Fibroblast of skin of right biceps (primary cell): ENCODE results near the gene EPHB2.
A peak's percentile ranks its signal among the peaks of the same experiment; 100 is the strongest.
"Not testable (repeated sequence)": the region's sequence is repeated elsewhere in the genome, so short reads cannot be mapped to it uniquely, and the experiment has no call there.

Source experiments
- DNase-seq: peaks from one replicate; pipeline ENCODE4 v3.0.0-alpha.2; 2013

Gene EPHB2

GRCh38 chr1:22843441-22844183 lies 133.0 kb downstream of the EPHB2 start:
- DNase-seq: not testable (repeated sequence)

DNA sequence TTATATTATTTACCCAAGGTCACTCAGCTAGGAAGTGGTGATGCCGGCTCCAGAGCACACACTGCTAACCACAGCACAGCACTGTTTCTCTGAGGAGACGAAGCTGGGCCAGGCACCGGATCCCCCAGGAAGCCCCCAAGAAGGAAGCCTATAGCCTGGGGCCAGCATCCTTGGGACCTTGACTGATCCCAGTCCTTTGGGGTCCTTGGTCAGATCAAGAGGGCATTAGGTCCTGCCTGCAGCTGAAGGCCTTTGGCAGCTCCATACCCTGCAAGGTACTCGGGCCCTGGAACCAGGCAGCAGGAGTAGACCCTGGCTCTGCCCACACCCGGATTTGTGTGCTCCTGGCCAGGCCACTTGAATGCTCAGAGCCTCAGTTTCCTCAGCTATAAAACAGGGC lies 134.0 kb downstream of the EPHB2 start:
- no peak for DNase-seq

DNA sequence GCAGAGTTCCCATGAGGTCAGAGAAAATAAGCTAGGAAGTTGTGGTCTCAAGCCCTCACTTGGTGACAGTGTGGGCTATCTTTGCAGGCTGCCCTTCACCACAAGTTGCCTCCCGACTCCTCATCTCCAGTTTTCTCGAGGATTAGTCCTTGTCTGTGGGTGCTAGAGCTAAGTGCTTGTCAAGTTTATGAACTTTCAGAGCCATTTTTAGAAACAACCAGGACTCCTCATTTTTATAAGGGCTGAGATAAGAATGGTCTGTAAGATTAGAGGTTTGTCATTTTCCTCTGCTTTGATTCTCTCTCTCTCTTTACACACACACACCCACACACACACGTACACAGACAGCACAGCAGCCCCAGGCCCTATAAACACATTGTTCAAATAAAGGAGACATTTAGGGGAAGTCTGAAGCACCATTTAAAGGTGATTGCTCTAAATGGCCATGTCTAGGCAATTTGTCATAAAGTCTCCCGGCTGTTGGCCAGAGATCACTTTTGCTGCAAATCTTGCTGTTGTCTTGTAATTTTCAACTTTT lies 134.8 kb downstream of the EPHB2 start:
- DNase-seq: no peak

GRCh38 chr1:22846458-22846857 lies 135.8 kb downstream of the EPHB2 start:
- no peak for DNase-seq

- no peak for DNase-seq
Measured at GRCh38 chr1:22847249-22847648, 136.6 kb downstream of the EPHB2 start.

- no peak for DNase-seq
Measured at GRCh38 chr1:22847709-22848108, 137.1 kb downstream of the EPHB2 start.

DNA sequence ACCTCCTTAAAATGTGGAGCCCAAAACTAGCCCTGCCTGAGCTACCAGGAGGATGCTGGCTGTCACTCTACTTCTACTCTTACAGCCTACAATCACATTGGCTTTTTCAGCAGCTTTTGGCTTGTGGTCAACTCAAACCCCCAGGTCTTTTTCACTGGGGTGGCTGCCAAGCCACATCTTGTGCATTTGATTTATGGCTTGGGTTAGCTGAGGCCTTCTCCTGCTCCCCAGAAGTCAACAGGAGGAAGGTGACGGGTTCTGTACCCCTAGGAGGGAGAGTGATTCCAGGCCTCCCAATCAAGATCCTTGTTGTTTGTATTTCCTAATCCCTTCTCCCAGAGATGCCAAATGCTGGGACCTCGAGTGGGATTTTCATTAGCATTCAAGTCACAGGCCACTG lies 137.8 kb downstream of the EPHB2 start:
- peak; percentile 35 for DNase-seq

DNA sequence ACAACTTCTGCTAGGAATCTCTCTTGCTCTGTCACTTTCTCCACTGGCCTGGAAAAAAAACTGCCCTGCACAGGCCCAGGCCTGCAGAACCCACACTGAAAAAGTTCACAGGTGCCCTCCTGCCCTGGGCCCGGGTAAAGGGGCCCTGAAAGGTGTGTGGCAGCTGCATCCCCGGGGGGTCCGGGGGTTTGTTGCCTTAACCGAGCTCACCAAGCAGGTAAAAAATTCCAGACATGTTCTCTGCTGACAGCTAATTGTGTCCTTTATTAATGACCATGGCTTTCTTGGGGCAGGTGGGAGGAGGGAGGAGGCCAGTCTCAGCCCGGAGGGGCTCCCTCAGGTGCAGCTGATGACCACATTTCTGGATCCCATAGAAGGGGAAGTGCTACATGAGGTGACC lies 139.1 kb downstream of the EPHB2 start:
- no peak for DNase-seq

DNA sequence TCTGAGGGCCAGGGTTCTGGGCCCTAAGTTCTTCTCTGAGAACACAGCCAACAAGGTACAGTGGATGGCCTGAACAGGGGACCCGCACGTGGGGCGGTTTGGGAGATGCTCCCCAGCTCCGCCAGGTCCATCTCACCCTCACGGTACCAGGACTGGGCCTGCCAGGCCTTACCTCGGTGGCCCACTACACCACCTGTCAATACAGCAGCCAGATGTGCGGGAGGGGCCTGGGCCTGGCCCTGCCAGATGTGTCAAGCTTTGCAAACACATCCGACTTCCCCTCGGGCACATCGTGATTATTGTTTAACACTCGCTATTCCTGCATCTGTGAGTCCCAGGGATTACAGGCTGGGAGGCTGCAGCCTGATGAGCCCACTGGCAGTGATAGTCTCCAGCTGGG lies 139.6 kb downstream of the EPHB2 start:
- no peak for DNase-seq

- DNase-seq: no peak
Measured at GRCh38 chr1:22850681-22851080, 140.0 kb downstream of the EPHB2 start.

- no peak for DNase-seq
Measured at GRCh38 chr1:22851517-22851916, 140.9 kb downstream of the EPHB2 start.

DNA sequence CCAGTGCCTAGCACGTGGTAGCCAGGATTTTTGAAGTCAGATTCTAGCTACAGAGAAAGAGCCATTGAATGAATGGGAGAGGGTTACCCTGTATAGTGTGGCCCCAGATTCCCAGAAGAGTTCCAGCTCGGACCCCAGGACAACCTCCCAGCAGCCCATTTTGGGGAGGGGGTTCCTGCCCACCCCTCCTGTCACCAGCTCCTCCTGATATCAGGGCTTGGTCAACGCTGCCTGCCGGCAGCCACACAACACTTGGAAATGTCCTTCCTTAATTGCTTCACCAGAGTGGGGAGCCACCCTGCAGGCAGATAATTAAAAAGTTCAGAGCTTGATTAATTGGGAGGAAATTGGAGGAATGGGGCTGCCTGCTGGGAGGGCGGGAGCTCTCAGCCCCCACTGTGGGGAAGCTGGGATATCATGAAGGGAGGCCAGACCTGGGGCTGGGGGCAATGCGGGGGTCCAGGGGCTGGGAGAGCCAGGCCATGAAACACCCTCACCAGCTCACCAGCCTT lies 141.6 kb downstream of the EPHB2 start:
- no peak for DNase-seq

DNA sequence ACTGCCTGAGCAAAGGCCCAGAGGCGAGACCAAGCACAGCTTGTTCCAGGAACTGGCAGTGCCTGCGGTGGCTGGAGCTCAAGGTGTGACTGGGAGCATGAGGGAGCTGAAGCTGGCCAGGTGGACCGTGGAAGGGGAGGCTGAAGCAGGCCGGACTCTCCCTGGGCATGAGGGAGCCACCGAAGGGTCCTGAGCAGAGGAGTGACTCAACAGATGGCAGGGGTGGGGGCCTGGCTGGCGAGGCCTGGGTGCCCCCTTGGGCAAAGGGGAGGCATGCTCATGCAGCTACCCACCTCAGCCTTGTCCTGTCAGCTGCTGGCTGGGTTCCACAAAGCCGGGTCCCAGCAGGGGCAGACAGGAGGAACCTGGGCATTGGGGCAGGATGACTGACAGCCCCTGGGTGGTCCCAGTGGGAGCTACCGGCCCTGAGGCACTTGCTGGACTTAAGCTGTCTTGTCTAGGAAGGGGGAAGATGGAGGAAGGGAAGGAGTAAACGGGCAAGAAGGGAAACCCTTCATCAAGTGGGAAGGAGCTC lies 143.1 kb downstream of the EPHB2 start:
- no peak for DNase-seq

- no peak for DNase-seq
Measured at GRCh38 chr1:22854688-22855565, 144.3 kb downstream of the EPHB2 start.

DNA sequence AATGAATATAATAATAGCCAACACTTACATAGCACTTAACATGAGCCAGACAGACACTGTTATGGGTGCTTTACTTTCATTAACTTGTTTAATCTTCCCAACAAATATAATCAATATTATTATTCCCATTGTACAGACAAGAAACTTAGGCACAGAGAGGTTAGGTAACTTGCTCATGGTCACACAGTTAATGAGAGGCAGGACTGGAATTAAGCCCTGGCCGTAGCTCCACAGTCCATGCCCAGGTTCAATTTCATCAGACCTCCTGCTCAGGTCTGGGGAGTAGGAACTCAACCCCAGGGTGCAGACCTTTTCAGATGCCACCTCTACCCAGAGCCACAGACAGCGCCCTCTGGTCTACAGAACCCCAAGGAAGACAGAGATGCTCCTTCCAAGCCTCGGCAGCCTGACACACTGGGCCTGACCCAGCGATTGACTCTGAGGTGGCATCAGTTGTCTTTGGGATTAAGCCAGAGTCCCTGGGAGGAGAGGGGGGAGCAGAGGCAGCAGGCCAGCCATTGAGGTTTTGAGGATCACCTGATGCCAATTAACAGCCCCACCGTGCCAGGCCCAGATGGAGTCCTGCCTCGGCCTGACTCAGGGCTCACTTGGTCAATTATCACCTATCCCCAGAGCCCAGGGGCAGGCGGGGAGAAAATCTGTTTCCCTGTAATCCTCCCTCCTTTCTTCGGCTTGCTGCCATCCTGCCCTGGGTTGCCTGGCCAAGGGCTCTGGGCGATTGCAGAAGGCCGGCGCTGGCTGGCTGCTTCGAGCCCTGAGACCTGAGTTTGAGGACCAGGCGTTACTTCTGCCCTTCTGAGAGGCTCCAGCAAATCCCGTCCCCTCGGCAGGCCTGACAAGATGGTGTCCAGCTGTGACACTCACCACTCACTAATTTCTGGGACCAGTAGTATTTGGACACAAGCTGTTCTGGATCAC lies 145.3 kb downstream of the EPHB2 start:
- no peak for DNase-seq

DNA sequence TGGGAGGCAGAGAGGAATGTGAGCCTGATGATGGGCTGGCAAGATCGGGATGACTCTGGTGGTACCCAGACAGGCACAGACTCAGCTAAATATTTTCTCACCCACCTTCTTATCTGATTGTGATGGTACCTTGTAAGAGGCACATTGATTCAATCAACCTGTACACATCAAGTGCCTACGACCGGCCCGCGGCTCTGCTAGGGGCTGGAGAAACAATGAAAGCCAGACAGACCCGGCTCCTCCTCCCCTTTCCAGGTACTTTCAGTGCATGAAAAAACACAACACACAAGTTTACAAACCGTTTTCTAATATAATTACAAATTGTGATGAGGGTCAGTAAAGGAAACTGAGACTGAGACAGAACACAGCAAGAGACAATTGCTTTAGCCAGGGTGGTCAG lies 147.0 kb downstream of the EPHB2 start:
- no peak for DNase-seq

DNA sequence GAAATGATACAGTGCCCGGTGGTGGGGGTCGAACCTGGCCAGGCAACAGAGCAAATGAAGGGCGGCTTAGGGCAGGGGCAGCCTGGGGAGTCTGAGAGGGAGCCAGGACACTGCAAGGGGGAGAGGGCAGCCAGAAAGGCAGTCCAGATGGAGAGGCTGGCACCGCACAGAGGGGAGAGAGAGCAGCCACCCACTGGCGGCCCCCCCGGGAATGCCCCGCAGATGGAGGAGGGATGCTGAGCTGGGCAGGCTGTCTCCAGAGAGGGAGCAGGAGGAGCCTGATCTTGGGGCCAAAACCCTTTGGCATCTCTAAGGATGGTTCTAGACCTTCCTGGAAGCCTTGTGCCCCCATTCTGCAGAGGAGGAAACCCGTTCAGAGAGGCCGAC lies 149.8 kb downstream of the EPHB2 start:
- DNase-seq: no peak

DNA sequence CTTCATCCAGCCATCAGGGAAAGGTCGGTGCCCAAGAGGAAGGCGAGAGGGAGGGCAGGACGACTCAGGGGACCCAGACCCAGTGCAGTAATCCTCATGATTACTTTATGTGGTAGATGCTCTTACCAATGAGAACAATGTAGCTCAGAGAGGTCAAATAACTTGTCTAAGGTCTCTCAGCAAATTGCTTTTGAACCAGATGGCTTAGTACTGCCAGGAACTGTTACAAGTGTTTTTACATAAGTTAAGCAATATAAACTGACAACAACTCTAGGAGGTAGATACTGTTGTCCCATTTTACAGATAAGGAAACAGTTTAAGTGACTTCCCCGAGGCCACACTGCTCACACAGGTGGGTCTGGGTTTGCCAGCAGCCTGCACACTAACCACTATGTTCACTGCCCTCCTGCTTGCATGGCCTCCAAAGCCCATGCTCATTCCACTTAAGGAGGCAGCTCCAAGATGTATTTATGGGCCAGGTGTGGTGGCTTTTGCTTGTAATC lies 150.3 kb downstream of the EPHB2 start:
- no peak for DNase-seq

DNA sequence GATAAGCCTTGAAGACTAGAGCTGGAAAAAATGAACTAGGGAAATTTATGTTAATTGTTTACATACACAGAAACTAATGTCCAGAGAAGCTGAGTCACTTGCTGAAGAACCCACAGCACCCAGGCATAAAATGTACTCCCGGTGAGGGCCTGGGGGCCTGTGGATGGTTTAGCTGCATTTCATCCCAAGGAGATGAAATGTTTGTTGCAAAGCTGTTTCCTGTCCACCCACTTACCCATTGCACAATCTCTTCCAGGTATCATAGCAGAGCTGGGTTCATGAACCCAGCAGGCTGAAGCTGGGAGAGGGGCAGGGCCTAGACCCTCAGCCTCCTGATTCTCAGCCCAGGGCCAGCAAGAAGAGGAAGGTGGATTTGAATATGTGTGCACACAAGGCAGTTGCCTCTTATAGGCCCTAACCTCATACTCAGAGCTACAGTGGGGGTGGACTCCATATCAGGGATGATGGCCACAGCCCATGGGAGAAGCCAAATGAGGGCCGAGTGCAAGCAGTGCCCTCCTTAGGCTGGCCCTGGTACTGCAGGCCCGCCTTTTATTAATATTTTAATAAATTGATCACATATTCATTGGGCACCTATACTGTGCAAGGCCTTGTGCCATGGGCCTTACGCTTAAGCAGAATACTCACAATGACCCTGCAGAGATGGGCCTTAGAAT lies 151.3 kb downstream of the EPHB2 start:
- peak; percentile 72 for DNase-seq

DNA sequence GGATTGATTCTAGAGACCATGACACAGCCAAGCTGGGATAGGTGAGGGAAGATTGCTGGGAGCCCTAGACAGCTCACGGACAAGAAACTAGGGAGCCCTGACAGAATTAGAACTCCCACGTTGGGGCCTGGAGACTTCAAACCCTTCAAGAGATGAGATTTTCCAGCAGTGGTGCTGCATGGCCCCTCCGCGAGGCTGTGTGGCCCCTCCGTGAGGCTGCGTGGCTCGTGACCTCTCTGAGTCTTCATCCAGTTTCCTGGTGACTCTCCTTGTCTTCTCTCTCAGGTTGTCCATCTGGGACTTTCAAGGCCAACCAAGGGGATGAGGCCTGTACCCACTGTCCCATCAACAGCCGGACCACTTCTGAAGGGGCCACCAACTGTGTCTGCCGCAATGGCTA lies 152.1 kb downstream of the EPHB2 start:
- no peak for DNase-seq

DNA sequence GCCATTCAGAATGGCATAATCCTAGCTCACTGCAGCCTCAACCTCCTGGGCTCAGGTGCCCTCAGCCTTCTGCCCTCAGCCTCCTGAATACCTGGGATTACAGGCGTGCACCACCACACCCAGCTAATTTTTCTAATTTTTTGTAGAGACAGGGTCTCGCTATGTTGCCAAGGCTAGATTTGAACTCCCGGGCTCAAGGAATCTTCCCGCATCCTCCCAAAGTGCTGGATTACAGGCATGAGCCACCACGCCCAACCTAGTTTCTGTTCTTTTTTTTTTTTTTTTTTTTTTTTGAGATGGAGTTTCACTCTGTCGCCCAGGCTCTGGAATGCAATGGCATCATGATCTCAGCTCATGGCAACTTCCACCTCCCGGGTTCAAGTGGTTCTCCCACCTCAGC lies 153.1 kb downstream of the EPHB2 start:
- no peak for DNase-seq

GRCh38 chr1:22864886-22865285 lies 154.2 kb downstream of the EPHB2 start:
- no peak for DNase-seq
